ENCODE data around the gene C1orf174.
A peak's percentile ranks its signal among the peaks of the same experiment; 100 is the strongest.
"Not testable (repeated sequence)": the region's sequence is repeated elsewhere in the genome, so short reads cannot be mapped to it uniquely, and the experiment has no call there.

Gene C1orf174

DNA sequence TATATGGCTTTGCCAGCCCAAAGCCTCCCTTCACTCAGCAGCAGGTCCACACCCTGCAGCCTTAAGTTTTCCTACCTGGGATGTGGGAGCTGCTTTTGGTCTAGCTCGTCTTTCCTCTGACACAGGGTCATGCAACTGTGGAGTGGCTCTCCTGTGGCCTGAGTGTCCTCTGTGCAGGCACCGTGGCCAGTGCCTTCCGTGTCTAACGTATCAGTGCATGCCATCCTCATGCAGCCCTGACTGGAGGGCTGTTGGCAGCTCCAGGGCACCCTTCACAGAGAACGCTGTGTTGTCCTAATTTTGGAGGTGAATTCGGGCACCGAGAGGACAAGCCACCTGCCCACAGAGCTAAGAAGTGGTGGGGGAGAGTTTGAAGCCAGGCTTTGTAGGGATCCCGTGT is 25.7 kb upstream of the C1orf174 start:
- no peak for DNase-seq (ENCODE audit: low spot score)

- no peak for DNase-seq (ENCODE audit: low spot score)
These were observed 25.2 kb upstream of the C1orf174 start for GRCh38 chr1:3925256-3925655.

- DNase-seq (ENCODE audit: low spot score), result no peak
These were observed 24.8 kb upstream of the C1orf174 start for GRCh38 chr1:3924825-3925220.

GRCh38 chr1:3924186-3924824 is 24.2 kb upstream of the C1orf174 start:
- no peak for DNase-seq (ENCODE audit: low spot score)

- no peak for DNase-seq (ENCODE audit: low spot score)
These were observed 23.5 kb upstream of the C1orf174 start for GRCh38 chr1:3923378-3924185.

- no peak for DNase-seq (ENCODE audit: low spot score)
These were observed 22.8 kb upstream of the C1orf174 start for GRCh38 chr1:3922851-3923250.

DNA sequence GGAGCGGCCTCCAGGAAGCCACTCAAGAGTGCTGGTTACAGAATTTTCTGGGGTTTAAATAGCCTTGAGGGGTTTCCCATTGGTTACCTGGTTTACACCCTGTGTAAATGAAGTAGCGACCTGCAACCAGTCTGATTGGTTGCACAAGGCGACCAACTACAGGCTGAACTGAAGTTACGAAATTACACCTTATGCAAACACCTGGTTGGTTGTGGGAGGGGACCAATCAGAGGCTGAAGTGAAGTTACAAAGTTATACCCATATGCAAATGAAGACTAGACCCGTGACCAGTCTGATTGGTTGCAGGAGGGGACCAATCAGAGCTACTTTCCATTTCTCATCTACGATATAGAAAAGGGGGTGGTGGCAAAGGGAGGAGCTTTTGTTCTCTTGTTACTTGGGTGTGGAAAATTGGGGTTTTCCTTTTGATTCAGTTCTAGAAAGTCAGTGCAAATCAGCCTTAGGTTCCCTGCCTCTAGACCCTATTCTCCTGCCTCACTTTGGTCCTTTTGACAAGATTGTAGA is 22.2 kb upstream of the C1orf174 start:
- no peak for DNase-seq (ENCODE audit: low spot score)

DNA sequence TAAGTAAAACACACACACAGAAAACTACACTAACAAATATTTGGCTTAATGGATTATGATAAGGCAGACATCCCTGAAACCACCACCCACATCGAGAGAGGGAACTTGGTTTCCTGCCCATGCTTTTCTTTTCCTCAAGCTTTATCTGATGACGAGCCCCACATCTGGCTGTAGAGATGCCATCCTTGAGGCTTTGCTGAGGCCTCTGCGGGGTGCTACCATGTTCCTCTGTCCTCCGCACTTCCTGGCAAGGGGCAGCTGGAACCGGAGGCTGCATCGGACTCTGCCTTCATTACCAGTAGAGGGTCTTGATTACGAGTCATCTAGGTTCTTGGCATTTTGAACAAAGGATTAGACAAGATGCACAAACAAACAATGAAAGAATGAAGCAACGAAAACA is 21.7 kb upstream of the C1orf174 start:
- DNase-seq (ENCODE audit: low spot score), result no peak

DNA sequence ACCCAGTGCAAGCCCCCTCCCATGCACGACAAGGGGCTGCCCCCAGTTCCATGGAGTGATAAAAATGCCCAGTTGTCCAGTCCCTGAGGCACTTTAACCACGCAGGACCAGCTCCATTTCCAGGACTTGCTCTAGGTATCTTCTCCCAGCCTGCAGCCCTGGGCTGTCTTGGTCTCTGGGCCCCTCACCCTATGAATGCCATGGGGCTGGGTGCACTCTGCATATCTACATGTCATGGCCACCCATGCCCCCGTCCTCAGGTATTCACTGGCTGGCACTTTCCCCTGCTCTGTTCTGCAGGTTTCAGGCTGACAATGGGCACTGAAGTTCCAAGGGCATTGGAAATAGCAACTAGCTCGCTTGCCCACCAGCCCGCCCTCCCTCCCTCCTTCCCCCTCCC is 19.6 kb upstream of the C1orf174 start:
- no peak for DNase-seq (ENCODE audit: low spot score)

GRCh38 chr1:3918966-3919611 is 19.0 kb upstream of the C1orf174 start:
- DNase-seq (ENCODE audit: low spot score), result no peak

DNA sequence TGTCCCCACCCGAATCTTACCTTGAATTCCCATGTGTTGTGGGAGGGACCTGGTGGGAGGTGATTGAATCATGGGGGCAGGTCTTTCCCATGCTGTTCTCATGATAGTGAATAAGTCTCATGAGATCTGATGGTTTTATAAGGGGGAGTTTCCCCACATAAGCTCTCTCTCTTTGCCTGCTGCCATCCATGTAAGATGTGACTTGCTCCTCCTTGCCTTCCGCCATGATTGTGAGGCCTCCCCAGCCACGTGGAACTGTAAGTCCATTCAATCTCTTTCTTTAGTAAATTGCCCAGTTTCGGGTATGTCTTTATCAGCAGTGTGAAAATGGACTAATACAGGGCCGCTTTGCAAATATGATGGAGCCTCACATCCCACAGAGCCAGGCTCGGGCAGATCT is 18.3 kb upstream of the C1orf174 start:
- not testable (repeated sequence) for DNase-seq (ENCODE audit: low spot score)

GRCh38 chr1:3917761-3918160 is 17.7 kb upstream of the C1orf174 start:
- no peak for DNase-seq (ENCODE audit: low spot score)

DNA sequence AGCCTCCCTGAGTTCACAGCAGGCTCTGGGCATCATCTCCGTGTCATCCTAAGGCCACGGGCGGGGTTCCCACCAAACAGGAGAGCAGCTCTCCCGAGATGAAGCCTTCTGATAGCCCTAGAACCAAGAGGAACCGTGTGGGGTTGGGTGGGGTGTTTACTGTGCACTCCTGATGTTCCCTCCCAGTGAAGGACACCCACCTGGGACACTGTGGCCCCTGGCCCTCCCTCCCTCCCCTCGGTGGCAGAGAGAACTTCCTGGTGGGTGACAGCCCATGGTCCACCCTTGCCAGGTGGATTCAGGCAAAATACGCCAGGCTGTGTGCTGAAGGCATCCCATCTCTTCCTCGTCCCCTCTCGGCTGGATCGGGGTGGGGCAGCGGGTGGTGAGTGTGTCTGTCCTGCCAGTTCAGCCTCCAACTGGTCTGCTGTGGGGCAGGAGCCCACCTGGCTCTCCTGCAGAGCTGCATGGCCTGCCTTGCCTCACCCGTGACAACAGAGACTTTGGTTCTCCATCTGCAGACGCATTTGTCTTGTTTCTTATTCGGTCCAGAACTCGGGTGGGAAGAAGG is 15.6 kb upstream of the C1orf174 start:
- DNase-seq (ENCODE audit: low spot score), result no peak

DNA sequence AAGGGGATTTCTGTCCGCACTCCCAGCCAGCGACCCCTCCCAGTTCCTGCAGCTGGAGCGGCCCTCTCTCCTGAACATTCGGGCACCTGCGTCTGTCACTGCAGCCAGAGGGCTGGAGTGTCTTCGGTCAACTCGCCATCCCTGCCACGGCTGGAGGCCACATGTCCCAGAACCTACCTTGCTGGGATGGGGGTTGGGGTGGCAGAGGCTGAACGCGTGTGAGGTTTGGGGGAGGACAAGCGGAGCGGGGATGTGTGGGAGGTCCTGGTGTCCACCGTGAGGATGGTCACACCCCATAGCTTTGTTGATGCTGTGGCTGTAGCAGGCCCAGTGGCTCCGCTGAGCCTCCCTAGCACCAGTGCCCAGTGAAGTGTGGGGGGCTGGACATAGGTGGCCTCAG is 14.8 kb upstream of the C1orf174 start:
- no peak for DNase-seq (ENCODE audit: low spot score)

GRCh38 chr1:3914331-3914851 is 14.3 kb upstream of the C1orf174 start:
- DNase-seq (ENCODE audit: low spot score), result no peak

GRCh38 chr1:3912809-3913685 is 13.0 kb upstream of the C1orf174 start:
- DNase-seq (ENCODE audit: low spot score), result no peak

GRCh38 chr1:3911981-3912808 is 12.1 kb upstream of the C1orf174 start:
- DNase-seq (ENCODE audit: low spot score), result no peak

- peak; percentile 65 for DNase-seq (ENCODE audit: low spot score)
These were observed 11.1 kb upstream of the C1orf174 start for GRCh38 chr1:3910857-3911845.

- no peak for DNase-seq (ENCODE audit: low spot score)
These were observed 10.1 kb upstream of the C1orf174 start for GRCh38 chr1:3910049-3910731.

Data from cerebellar cortex (tissue), 1 donor.